Thymus (tissue), 11 donors: Measurements from ENCODE around the gene TSHZ2. TPM values are rescaled to one million over a fixed set of nuclear protein-coding genes. Genes with fewer than 3 reads are reported as not detected.
"Not testable (repeated sequence)": the region's sequence is repeated elsewhere in the genome, so short reads cannot be mapped to it uniquely, and the experiment has no call there.

Source experiments
- DNase-seq, 9 donors: peaks; one replicate each; pipeline ENCODE4 v3.0.0-alpha.2; 2013; ENCODE audit warnings: low spot score in 9 of 9, low read depth in 6 of 9, missing footprints in 1 of 9
- H3K27ac ChIP-seq, 2 donors: one replicate each; pipeline ENCODE4 v1.5.1; 2013; ENCODE audit warnings: control low read depth in 1 of 2, low read depth in 1 of 2, low read length in 1 of 2, mild to moderate bottlenecking in 1 of 2, moderate library complexity in 1 of 2
- H3K27me3 ChIP-seq, 2 donors: one replicate each; pipeline ENCODE4 v1.5.1; 2013; ENCODE audit warnings: low read length in 1 of 2; ENCODE audit not compliant: control insufficient read depth in 2 of 2, insufficient read depth in 1 of 2
- H3K36me3 ChIP-seq, 2 donors: one replicate each; pipeline ENCODE4 v1.5.1; 2013; ENCODE audit warnings: low read length in 1 of 2, mild to moderate bottlenecking in 1 of 2, moderate library complexity in 1 of 2; ENCODE audit not compliant: control insufficient read depth in 2 of 2, insufficient read depth in 2 of 2
- H3K4me1 ChIP-seq, 2 donors: one replicate each; pipeline ENCODE4 v1.5.1; 2013; ENCODE audit warnings: low read length in 2 of 2; ENCODE audit not compliant: control insufficient read depth in 2 of 2, insufficient read depth in 2 of 2
- H3K4me3 ChIP-seq, 2 donors: one replicate each; pipeline ENCODE4 v1.5.1; 2013; ENCODE audit warnings: low read length in 2 of 2, control low read depth in 1 of 2, mild to moderate bottlenecking in 1 of 2
- H3K9me3 ChIP-seq, 2 donors: one replicate each; pipeline ENCODE4 v1.5.1; 2013; ENCODE audit warnings: low read length in 1 of 2, mild to moderate bottlenecking in 1 of 2; ENCODE audit not compliant: control insufficient read depth in 2 of 2, insufficient read depth in 1 of 2
- WGBS: extraction: QIAGEN DNeasy Blood & Tissue Kit; methylation state at CpG from one replicate; pipeline ENCODE4 v1.1.7; 2013; 5-methylcytosine and 5-hydroxymethylcytosine counted together
- polyA plus RNA-seq: library from polyadenylated mRNA; stranded (reverse); fragments of 200-250 nt; gene quantifications from one replicate; pipeline ENCODE4 v1.2.3, GENCODE V29; 2013
- total RNA-seq: library from RNA; stranded (reverse); fragments of 120-200 nt; gene quantifications from one replicate; pipeline ENCODE4 v1.2.4, GENCODE V29; 2013
- donor health status: healthy.

Gene TSHZ2
- total and polyA plus RNA-seq, 2 donors = 1.4 to 2.4 TPM

DNA sequence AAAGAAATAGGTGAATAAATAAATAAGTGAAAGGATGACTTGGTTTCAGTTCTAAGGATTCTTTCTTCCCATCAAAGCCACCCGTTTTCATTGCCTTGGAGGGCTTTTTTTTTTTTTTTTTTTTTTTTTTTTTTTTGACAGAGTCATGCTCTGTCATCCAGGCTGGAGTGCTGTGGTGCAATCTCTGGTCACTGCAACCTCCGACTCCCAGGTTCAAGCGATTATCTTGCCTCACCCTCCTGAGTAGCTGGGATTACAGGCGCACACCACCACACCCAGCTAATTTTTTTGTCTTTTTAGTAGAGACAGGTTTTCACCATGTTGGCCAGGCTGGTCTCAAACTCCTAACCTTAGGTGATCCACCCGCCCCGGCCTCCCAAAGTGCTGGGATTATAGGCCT is 351.3 kb downstream of the TSHZ2 start:
- H3K9me3 ChIP-seq, DNase-seq, H3K27me3 ChIP-seq, H3K36me3 ChIP-seq, H3K27ac ChIP-seq, H3K4me3 ChIP-seq, H3K4me1 ChIP-seq: not testable (repeated sequence)
- 96% methylated on average over 6 of the region's 6 CpGs for WGBS

GRCh38 chr20:53324816-53325215 is 352.7 kb downstream of the TSHZ2 start:
- WGBS = 94% methylated on average over 4 of the region's 4 CpGs
- Histone ChIP-seq H3K9me3 (no peaks in the 10 kb centered on the region), H3K27ac (no peak overlapping the region), H3K4me1 (no peaks in the 10 kb centered on the region), H3K4me3 (no peak overlapping the region), H3K36me3 (no peaks in the 10 kb centered on the region), H3K27me3 (no peaks in the 10 kb centered on the region)
- no peak for DNase-seq

- H3K9me3 ChIP-seq = no peaks in the 10 kb centered on the region
- no peak overlapping the region for H3K27ac ChIP-seq
- DNase-seq = no peak
- H3K27me3 ChIP-seq = peaks cover 0 to 2% of the 10 kb centered on the region in 2 donors
- WGBS = 93% methylated on average over 4 of the region's 4 CpGs
- H3K4me1 ChIP-seq = no peaks in the 10 kb centered on the region
- no peak overlapping the region for H3K4me3 ChIP-seq
- no peaks in the 10 kb centered on the region for H3K36me3 ChIP-seq
Observed at GRCh38 chr20:53328961-53329360, 356.8 kb downstream of the TSHZ2 start.

DNA sequence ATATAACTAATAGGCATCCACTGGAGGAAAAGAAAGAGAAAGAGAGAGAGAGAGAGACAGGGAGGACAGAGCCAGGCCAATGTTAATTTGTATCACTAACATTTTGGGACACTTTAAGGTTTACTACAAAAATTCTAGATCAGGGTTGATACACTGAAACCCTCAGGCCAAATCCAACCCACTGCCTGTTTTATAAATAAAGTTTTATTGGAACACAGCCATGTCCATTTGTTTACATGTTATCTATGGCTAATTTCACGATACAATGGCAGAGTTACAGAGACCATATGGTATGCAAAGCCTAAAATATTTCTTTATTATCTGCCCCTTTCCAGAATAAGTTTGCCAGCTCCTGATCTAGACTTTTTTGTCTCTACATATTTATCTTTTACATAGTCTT is 357.6 kb downstream of the TSHZ2 start:
- Histone ChIP-seq H3K9me3 (no peaks in the 10 kb centered on the region), H3K4me1 (no peaks in the 10 kb centered on the region), H3K36me3 (no peaks in the 10 kb centered on the region), H3K27me3 (peaks cover 0 to 2% of the 10 kb centered on the region in 2 donors), H3K27ac (no peak overlapping the region), H3K4me3 (no peak overlapping the region)
- 95% methylated on average over 1 of the region's 1 CpG for WGBS
- no peak for DNase-seq

- no peak overlapping the region for H3K27ac ChIP-seq
- 92% methylated on average over 6 of the region's 6 CpGs for WGBS
- no peak for DNase-seq
Observed at GRCh38 chr20:53330601-53331140, 358.5 kb downstream of the TSHZ2 start.

GRCh38 chr20:53331151-53331973 is 359.2 kb downstream of the TSHZ2 start:
- no peak overlapping the region for H3K27ac ChIP-seq
- no peak for DNase-seq
- WGBS = 72% methylated on average over 12 of the region's 12 CpGs

More at GRCh38 chr20:53330601-53331140, 358.5 kb downstream of the TSHZ2 start:
- Histone ChIP-seq H3K36me3 (no peaks in the 10 kb centered on the region), H3K4me1 (no peaks in the 10 kb centered on the region), H3K4me3 (no peak overlapping the region), H3K27me3 (peaks cover 0 to 2% of the 10 kb centered on the region in 2 donors), H3K9me3 (no peaks in the 10 kb centered on the region)

GRCh38 chr20:53332022-53332837 is 360.1 kb downstream of the TSHZ2 start:
- DNase-seq = no peak
- no peaks in the 10 kb centered on the region for H3K4me1 ChIP-seq
- H3K4me3 ChIP-seq = no peak overlapping the region
- H3K27me3 ChIP-seq = peaks cover 0 to 2% of the 10 kb centered on the region in 2 donors
- 93% methylated on average over 9 of the region's 9 CpGs for WGBS
- H3K9me3 ChIP-seq = no peaks in the 10 kb centered on the region
- H3K36me3 ChIP-seq = no peaks in the 10 kb centered on the region
- H3K27ac ChIP-seq = no peak overlapping the region

More at GRCh38 chr20:53331151-53331973, 359.2 kb downstream of the TSHZ2 start:
- H3K4me1 ChIP-seq = no peaks in the 10 kb centered on the region
- H3K4me3 ChIP-seq = no peak overlapping the region
- no peaks in the 10 kb centered on the region for H3K9me3 ChIP-seq
- no peaks in the 10 kb centered on the region for H3K36me3 ChIP-seq
- H3K27me3 ChIP-seq = peaks cover 0 to 2% of the 10 kb centered on the region in 2 donors

DNA sequence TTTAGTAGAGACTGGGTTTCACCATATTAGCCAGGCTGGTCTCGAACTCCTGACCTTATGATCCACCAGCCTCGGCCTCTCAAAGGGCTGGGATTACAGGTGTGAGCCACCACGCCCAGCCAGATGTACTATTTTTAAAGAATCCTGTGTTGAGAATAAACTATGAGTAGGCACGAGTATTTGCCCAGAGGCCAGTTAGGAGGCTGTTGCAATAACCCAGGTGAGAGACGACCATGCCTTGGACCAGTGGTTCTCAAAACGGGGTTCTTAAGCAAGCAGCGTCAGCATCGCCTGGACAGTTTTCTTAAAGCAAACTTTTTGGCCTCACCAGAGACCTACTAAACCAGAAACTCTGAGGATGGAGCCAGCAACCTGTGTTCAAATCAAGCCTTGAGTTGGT is 362.7 kb downstream of the TSHZ2 start:
- H3K4me3 ChIP-seq = no peak overlapping the region
- no peaks in the 10 kb centered on the region for H3K36me3 ChIP-seq
- no peaks in the 10 kb centered on the region for H3K4me1 ChIP-seq
- H3K9me3 ChIP-seq = no peaks in the 10 kb centered on the region
- no peak overlapping the region for H3K27ac ChIP-seq
- 95% methylated on average over 8 of the region's 8 CpGs for WGBS
- peaks cover 0 to 2% of the 10 kb centered on the region in 2 donors for H3K27me3 ChIP-seq
- no peak for DNase-seq

DNA sequence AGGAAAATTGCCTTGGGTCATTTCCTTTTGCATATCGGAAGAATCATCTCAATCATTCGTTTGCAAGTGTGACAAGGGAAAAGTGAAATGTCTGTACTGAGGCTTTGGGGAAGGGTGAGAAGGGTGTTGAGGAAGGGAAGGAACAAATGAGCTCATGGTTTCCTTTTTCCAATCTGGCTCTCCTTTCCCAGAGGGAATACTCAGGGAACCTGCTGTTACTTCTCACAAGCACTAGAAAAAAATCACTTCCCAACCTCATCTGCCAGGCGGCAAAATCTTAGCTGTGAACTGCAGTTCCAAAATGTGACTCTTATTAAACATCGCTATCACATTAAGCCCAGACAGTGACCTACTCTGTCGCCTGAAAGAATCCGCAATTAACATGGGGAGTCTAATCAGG is 363.4 kb downstream of the TSHZ2 start:
- WGBS = 87% methylated on average over 6 of the region's 6 CpGs
- no peak overlapping the region for H3K4me3 ChIP-seq
- H3K4me1 ChIP-seq = no peaks in the 10 kb centered on the region
- no peaks in the 10 kb centered on the region for H3K9me3 ChIP-seq
- DNase-seq = no peak
- peaks cover 0 to 2% of the 10 kb centered on the region in 2 donors for H3K27me3 ChIP-seq
- no peak overlapping the region for H3K27ac ChIP-seq
- no peaks in the 10 kb centered on the region for H3K36me3 ChIP-seq
